Mammary epithelial cell (primary cell): ENCODE results near the gene DOCK6.

Experiments
- EZH2 ChIP-seq: IDR thresholded peaks from 2 replicates; pipeline ENCODE4 v1.6.1; 2012; ENCODE audit warnings: low read length, inconsistent platforms, borderline replicate concordance
- TF ChIP-seq, protein P1 (sequence below), 2 donors: IDR thresholded peaks in 1 of 2; conservative IDR thresholded peaks in 1 of 2; 2 replicates each; pipeline ENCODE4 v1.5.1; 2011 to 2012; ENCODE audit warnings: inconsistent platforms in 2 of 2, low read length in 2 of 2, mild to moderate bottlenecking in 2 of 2, control low read depth in 1 of 2, low read depth in 1 of 2; ENCODE audit not compliant: insufficient read depth in 1 of 2; ENCODE audit errors: extremely low read depth in 1 of 2

DNA sequence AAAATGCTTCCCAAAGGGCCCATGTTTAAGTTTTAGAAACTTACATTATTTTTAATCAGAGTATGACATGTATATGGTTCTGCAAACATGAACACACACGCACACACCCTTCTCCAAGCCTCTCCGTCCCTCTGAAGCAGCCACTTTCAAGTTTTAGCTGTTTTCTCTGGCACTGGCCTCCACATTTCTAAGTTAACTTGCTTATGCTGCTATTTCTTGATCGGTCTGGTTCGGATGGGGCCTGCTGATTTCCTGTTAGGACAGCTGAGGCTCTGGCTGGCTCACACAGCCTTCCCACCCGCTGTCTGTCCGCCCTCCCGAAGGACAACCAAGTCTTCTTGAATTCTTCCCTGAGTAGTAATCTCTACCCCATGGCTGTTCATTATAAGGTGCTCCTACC is 111.1 kb downstream of the DOCK6 start:
- TF ChIP-seq, protein P1, sequence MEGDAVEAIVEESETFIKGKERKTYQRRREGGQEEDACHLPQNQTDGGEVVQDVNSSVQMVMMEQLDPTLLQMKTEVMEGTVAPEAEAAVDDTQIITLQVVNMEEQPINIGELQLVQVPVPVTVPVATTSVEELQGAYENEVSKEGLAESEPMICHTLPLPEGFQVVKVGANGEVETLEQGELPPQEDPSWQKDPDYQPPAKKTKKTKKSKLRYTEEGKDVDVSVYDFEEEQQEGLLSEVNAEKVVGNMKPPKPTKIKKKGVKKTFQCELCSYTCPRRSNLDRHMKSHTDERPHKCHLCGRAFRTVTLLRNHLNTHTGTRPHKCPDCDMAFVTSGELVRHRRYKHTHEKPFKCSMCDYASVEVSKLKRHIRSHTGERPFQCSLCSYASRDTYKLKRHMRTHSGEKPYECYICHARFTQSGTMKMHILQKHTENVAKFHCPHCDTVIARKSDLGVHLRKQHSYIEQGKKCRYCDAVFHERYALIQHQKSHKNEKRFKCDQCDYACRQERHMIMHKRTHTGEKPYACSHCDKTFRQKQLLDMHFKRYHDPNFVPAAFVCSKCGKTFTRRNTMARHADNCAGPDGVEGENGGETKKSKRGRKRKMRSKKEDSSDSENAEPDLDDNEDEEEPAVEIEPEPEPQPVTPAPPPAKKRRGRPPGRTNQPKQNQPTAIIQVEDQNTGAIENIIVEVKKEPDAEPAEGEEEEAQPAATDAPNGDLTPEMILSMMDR (conservative IDR thresholded peaks at IDR 0.05 in 1 of 2, IDR thresholded peaks at IDR 0.05 in 1 of 2; ENCODE audit: extremely low read depth in 1 of 2, insufficient read depth in 1 of 2, low read depth in 1 of 2, low read length in 2 of 2) = no peak
- TF ChIP-seq EZH2 = no peak
